Putamen (tissue), 1 donor: ENCODE data around the gene DNAJA2.
A peak's percentile ranks its signal among the peaks of the same experiment; 100 is the strongest.
"Not testable (repeated sequence)": the region's sequence is repeated elsewhere in the genome, so short reads cannot be mapped to it uniquely, and the experiment has no call there.

Source experiments
- DNase-seq: peaks from one replicate; pipeline ENCODE4 v3.0.0-alpha.2; 2016; ENCODE audit warnings: low spot score

Gene DNAJA2

DNA sequence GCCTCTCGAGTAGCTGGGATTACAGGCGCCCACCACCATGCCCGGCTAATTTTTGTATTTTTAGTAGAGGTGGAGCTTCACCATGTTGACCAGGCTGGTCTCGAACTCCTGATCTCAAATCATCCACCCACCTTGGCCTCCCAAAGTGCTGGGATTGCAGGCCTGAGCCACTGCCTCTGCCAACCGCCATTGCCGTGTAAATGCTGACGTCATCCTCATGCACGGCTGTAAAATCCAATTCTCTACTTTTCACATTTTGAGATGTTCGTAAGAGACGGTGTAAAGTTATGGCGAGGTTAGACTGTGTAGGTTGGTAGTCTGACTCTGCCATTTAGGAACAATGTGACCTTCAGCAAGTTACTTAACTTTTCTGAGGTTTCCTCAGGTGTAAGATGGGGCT, 1.7 kb upstream of the DNAJA2 start:
- no peak for DNase-seq

GRCh38 chr16:46974352-46974751, 878 bp upstream of the DNAJA2 start:
- no peak for DNase-seq

DNA sequence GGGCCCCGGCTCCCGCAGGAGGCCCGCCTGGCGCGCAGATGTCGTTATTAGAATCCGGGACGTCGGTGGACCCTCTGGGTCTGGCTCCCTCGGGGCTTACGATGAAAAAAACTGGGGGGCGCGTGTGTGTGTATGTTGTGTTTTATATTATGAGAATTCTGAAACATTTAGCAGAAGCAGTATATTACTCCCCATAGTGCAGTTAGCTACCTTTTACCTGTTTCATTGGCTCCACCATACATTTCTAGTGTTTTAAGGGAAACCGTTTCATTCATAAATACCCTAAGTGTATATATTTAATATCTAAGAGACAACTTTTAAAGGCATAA, 486 bp upstream of the DNAJA2 start:
- no peak for DNase-seq

DNA sequence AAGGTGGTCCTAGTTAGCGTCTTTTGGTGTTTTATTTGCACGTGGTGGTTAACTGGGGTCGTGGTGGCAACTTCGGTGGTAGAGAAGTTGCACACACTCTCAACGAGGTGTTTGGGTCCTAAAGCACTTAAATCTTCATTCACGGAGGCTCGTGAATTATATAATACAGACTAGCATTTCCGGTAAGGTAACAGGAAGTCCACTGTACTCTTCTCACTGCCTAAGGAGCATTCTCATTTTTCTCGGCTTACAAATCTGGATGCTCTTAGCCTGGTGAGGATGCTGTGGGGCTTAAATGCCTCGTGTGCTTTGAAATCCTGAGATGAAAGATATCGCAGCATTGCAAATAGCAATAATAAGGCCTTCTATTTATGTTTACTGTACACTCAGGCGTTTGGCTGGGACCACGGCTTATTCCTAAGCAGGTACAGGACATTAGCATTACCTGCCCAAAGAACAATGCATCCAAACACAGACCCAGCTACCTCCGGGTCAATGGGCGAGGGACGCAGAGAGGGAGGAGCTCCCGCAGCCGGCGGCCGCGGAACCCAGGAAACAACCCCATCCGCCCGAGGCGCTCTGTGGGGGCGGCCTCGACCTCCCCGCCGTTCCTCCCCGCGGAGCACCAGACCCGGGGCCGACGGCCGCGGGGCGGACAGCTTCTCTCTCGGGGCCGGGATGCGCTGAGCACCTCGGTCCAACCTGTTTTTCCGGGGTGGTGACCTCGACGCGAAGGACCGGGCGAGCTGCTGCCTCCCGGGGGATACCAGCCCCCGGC, 856 bp downstream of the DNAJA2 start:
- DNase-seq = no peak

- DNase-seq = no peak
These were observed 2.2 kb downstream of the DNAJA2 start for GRCh38 chr16:46971271-46971670.

GRCh38 chr16:46970089-46970488, 3.4 kb downstream of the DNAJA2 start:
- no peak for DNase-seq

DNA sequence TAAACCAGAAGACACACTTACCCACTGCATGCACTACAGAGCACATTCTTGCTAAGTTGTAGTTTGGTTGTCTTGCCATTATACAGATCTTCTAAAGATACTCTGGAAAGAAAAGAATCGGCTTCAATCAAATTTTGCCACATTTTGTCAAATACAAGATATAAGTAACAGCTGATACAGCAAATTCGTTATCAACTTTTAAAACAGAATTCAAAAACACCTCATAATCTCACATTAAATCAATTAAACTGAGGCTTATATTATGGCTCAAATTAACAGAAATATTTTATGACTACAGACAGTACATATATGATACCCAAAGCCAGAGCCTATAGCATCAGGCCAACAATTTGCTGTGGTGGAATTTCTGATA, 5.4 kb downstream of the DNAJA2 start:
- DNase-seq = no peak

- no peak for DNase-seq
These were observed 10.8 kb downstream of the DNAJA2 start for GRCh38 chr16:46962629-46963028.

- no peak for DNase-seq
These were observed 11.8 kb downstream of the DNAJA2 start for GRCh38 chr16:46961373-46962353.

- DNase-seq = no peak
These were observed 18.9 kb downstream of the DNAJA2 start for GRCh38 chr16:46954562-46954961.

- DNase-seq = no peak
These were observed 23.5 kb downstream of the DNAJA2 start for GRCh38 chr16:46950009-46950408.

- no peak for DNase-seq
These were observed 24.1 kb downstream of the DNAJA2 start for GRCh38 chr16:46949241-46949892.

DNA sequence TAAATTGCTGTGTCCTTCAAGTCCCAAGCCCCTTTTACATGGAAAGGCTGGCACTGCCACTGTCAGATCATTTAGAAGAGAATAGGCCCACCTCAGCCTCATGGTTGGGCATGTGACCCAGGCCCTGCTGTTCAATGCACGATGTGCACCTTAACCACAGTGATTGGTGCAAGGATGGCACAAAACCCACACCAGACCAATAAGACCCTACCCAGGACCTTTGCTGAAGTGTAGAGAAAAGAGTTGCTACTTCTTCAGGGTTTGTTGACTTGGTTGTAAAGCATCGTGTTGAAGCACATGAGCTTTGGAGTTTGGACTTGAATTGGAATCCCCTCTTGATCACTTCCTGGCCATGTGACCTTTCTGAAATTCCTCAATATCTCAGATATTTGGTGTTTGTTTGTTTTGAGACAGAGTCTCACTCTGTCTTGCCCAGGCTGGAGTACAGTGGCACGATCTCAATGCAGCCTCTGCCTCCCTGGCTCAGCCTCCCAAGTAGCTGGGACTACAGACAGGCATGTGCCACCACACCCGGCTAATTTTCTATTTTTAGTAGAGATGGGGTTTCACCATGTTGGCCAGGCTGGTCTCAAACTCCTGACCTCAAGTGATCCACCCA, 24.8 kb downstream of the DNAJA2 start:
- no peak for DNase-seq

DNA sequence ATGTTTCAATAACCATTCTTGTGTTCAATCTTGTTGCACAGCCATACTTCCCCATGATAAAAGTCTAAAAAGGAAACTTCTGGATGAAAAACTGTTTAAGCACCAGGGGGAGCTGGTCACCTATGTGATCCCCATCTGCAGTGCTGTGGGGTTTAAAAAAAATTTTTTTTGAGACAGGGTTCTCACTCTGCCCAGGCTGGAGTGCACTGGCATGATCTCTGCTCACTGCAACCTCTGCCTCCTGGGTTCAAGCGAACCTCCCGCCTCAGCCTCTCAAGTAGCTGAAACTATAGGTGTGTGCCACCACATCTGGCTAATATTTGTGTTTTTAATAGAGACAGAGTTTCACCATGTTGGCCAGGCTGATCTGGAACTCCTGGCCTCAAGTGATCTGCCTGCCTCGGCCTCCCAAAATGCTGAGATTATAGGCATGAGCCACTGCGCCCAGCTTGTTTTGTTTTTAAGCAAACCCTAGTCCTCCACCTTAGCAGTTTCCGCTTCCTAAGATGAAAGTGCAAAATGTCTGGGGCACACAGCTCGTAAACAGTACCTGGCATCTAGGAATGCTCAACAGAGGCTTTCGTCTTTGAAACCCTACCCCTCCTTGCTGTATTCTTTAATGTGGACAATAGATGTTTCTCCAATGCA, 25.4 kb downstream of the DNAJA2 start:
- no peak for DNase-seq

- DNase-seq = not testable (repeated sequence)
These were observed 28.8 kb downstream of the DNAJA2 start for GRCh38 chr16:46944713-46945112.

DNA sequence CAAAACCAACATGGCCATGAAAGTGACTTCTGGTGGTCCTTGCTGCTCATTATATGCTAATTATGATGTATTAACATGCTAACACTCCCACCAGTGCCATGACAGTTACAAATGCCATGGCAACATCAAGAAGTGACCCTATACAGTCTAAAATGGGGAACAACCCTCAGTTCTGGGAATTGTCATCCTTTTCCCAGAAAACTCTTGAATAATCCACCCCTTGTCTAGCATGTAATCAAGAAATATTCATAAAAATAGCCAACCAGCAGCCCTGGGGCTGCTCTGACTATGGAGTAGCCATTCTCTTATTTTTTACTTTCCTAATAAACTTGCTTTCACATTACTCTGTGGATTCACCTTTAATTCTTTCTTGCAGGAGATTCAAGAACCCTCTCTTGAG, 35.9 kb downstream of the DNAJA2 start:
- DNase-seq = no peak

- DNase-seq = no peak
These were observed 40.7 kb downstream of the DNAJA2 start for GRCh38 chr16:46932802-46933201.

GRCh38 chr16:46930861-46931260, 42.6 kb downstream of the DNAJA2 start:
- no peak for DNase-seq

DNA sequence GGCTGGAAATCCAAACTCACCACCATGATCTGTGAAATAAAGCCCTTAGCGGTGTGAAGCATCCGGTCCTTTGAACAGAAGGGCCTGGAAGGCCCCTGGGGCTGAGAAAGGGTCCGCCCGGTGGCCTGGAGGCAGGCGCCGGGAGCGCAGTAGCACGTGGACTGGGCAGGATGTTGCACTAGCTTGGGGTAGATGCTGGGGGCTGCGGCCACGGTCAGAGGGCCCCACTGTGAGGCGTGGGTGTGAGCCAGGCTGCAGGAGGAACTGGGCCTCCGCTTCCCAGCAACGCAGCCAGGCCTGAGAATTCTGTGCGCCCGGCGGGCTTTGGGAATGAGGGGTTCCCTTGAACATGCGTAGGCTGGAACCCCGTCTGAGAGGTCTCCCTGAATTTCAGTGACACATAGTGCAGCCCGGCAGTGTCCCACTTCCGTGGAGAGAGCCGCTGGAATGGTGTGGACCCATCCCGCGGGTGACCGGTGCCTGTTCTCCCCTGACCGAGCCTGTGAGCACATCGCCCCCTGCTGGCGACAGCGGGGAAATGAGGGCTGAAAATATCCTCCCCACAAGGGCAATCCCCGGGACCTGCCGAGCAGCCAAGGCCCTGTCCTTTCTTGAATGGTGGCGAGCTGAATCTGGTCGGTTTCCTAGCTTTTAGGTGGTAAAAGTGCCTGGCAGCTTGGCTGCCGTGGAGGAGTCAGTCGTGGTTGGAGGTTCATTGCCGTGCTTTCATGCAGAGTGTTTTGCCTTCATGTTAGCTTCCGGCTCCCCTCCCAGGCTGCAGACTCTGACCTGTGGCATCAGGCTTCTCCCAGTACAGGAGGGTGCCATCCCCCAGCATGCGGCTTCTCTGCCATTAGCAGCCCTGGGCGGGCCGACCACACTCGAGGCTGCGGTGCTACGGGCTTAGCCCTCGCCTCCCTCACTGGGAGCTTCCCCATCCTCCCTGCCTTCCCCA, 43.8 kb downstream of the DNAJA2 start:
- peak; percentile 66 for DNase-seq

GRCh38 chr16:46928811-46929210, 44.7 kb downstream of the DNAJA2 start:
- no peak for DNase-seq

DNA sequence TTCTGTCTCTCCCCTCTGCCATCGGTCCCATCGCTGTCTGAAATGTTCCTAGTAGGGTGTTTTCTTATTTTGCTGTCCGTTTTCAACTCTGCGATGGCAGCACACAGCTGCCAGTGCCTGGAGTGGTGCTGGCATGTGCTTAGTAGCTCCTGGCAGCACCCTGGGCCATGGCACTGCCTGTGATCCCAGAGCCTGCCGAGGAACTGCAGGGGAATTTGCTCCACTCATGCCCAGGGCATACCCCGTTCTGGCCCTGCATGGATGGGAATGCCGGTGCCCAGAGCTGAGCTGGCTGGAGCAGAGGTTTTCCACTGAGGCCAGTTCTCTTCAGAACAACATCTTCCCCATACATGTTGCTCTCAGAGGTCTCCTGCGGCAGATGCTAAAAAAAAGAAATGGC, 46.2 kb downstream of the DNAJA2 start:
- DNase-seq = no peak
